Tibial artery (tissue), 4 donors: ENCODE measurements around the gene DDX56.

Experiments used
- DNase-seq, 2 donors: peaks; one replicate each; pipeline ENCODE4 v3.0.0-alpha.2; 2019
- H3K27ac ChIP-seq, 2 donors: fragments of 200-600 bp; sonication (generic) in 1 of 2; 1 replicate in 1 of 2; 2 replicates in 1 of 2; pipeline ENCODE4 v1.5.1; 2018 to 2019; ENCODE audit warnings: mild to moderate bottlenecking in 1 of 2
- H3K27me3 ChIP-seq, 2 donors: fragments of 200-600 bp; sonication (generic) in 1 of 2; one replicate each; pipeline versions ENCODE4 v1.5.1 to v1.6.0; 2016 to 2019
- H3K36me3 ChIP-seq, 3 donors: fragments of 200-600 bp; sonication (generic) in 2 of 3; one replicate each; pipeline ENCODE4 v1.5.1; 2016 to 2019; ENCODE audit warnings: mild to moderate bottlenecking in 2 of 3
- H3K4me1 ChIP-seq, 4 donors: fragments of 200-600 bp; sonication (generic) in 2 of 4; 1 replicate in 3 of 4; 2 replicates in 1 of 4; pipeline ENCODE4 v1.5.1; 2016 to 2019
- H3K4me3 ChIP-seq, 2 donors: fragments of 200-600 bp; sonication (generic) in 1 of 2; 1 replicate in 1 of 2; 2 replicates in 1 of 2; pipeline ENCODE4 v1.5.1; 2018 to 2019; ENCODE audit warnings: mild to moderate bottlenecking in 2 of 2
- H3K9me3 ChIP-seq, 3 donors: fragments of 200-600 bp; sonication (generic) in 1 of 3; one replicate each; pipeline ENCODE4 v1.5.1; 2016 to 2019
- intact Hi-C: fragments of 100-400 bp; cut with DNase I; formaldehyde crosslinking; loops from one replicate; pipeline ENCODE4 v1.15.0; 2023; ENCODE audit warnings: low total_unique reads
- TF ChIP-seq, protein P1 (sequence below), 2 experiments: fragments of 200-600 bp in 1 of 2; fragments of 450-650 bp in 1 of 2; IDR thresholded peaks; one replicate each; pipeline ENCODE4 v1.5.1; 2017 to 2019; ENCODE audit warnings: antibody characterized with exemption in 2 of 2, mild to moderate bottlenecking in 1 of 2, moderate library complexity in 1 of 2

DDX56 gene

DNA sequence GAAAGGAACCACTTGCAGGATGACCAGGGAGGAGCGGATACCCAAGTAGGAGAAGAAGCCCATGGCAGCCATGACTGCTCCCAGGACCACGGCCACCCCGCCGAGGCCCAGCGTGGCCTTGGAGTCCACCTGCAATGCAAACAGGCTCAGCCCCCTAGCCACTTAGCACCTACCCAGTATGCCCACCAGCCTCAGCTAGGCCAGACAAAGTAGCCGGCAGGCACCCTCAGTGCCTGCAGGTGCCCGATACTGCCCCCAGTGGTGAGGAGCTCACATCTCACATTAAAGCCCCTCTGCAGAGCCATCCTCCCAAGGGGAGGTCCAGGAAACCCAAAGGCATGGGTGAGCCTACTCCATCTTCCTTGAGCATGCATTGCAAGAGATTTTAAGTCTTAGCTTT, 39.2 kb downstream of the DDX56 start:
- Histone ChIP-seq H3K9me3 (no peaks in the 10 kb centered on the region), H3K4me3 (no peak overlapping the region), H3K36me3 (peaks cover 0 to 4% (median 0%) of the 10 kb centered on the region in 3 donors), H3K27ac (no peak overlapping the region), H3K4me1 (no peaks in the 10 kb centered on the region), H3K27me3 (no peaks in the 10 kb centered on the region)
- intact Hi-C loops = no loop called here
- TF ChIP-seq, protein P1, sequence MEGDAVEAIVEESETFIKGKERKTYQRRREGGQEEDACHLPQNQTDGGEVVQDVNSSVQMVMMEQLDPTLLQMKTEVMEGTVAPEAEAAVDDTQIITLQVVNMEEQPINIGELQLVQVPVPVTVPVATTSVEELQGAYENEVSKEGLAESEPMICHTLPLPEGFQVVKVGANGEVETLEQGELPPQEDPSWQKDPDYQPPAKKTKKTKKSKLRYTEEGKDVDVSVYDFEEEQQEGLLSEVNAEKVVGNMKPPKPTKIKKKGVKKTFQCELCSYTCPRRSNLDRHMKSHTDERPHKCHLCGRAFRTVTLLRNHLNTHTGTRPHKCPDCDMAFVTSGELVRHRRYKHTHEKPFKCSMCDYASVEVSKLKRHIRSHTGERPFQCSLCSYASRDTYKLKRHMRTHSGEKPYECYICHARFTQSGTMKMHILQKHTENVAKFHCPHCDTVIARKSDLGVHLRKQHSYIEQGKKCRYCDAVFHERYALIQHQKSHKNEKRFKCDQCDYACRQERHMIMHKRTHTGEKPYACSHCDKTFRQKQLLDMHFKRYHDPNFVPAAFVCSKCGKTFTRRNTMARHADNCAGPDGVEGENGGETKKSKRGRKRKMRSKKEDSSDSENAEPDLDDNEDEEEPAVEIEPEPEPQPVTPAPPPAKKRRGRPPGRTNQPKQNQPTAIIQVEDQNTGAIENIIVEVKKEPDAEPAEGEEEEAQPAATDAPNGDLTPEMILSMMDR (IDR thresholded peaks at IDR 0.05) = peak; percentile 7 to 28
- no peak for DNase-seq

DNA sequence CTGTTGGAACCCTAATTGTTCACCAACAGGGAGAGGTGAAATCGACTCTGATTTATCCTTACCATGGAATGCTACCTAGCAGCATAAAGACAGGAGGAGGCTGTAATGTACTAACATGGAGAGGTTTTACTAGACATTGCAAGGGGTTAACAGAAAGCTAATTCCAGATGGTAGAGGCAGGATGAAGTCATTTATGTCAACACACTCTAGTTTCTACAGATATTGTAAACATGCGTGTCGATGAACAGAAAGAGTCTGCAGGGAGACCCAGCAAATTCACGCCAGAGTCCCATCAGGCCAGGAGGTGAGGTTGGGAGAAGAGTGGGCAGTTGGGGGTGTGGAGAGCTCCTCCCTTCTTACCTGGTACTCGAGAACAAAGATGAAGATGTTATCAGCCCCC, 39.6 kb downstream of the DDX56 start:
- TF ChIP-seq, protein P1 (IDR thresholded peaks at IDR 0.05) = no peak
- intact Hi-C loops = no loop called here
- H3K9me3 ChIP-seq = no peaks in the 10 kb centered on the region
- no peak overlapping the region for H3K27ac ChIP-seq
- DNase-seq = no peak
- H3K4me1 ChIP-seq = no peaks in the 10 kb centered on the region
- H3K27me3 ChIP-seq = no peaks in the 10 kb centered on the region
- peaks cover 0 to 4% (median 0%) of the 10 kb centered on the region in 3 donors for H3K36me3 ChIP-seq
- H3K4me3 ChIP-seq = no peak overlapping the region

DNA sequence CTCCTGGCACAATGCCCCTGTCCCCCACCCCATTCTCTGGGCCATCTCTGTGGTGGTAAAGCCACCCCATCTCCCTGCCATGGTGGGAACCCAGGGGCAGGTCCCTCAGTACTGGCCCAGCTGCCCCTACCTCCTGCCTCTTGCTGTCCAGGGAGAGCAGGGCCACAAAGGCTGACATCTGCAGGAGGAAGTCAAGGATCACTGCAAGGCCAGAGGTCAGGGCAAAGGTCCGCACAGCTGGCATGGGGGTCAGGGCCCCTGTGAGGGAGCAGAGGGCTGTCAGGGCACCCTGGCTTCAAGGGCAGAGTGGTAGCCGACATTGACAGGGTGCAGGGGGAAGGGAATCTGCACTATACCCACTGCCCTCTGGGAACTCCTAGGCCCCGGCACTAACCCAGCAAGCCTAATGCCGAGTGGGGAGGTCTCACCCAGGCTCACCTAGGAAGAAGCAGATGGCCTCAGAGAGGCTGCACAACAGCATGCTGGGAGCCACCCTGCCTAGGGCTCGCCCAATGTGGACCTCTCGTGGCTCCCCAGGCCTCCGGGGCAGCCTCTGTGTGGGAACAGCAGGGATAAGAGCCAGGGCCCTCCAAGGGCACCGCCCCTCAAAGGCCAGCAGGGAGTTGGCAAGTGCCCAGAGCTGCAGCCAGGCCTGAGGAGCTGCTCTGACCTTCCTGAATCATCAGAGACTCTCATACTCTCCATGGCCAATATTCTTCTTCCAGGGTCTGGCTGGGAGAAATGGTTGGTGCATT, 40.2 kb downstream of the DDX56 start:
- Histone ChIP-seq H3K27me3 (no peaks in the 10 kb centered on the region), H3K36me3 (no peaks in the 10 kb centered on the region), H3K27ac (no peak overlapping the region), H3K4me1 (no peaks in the 10 kb centered on the region), H3K4me3 (no peak overlapping the region), H3K9me3 (no peaks in the 10 kb centered on the region)
- TF ChIP-seq, protein P1 (IDR thresholded peaks at IDR 0.05) = no peak
- peak in 1 of 2 donors; percentile 61 for DNase-seq
- intact Hi-C loops = no loop called here

DNA sequence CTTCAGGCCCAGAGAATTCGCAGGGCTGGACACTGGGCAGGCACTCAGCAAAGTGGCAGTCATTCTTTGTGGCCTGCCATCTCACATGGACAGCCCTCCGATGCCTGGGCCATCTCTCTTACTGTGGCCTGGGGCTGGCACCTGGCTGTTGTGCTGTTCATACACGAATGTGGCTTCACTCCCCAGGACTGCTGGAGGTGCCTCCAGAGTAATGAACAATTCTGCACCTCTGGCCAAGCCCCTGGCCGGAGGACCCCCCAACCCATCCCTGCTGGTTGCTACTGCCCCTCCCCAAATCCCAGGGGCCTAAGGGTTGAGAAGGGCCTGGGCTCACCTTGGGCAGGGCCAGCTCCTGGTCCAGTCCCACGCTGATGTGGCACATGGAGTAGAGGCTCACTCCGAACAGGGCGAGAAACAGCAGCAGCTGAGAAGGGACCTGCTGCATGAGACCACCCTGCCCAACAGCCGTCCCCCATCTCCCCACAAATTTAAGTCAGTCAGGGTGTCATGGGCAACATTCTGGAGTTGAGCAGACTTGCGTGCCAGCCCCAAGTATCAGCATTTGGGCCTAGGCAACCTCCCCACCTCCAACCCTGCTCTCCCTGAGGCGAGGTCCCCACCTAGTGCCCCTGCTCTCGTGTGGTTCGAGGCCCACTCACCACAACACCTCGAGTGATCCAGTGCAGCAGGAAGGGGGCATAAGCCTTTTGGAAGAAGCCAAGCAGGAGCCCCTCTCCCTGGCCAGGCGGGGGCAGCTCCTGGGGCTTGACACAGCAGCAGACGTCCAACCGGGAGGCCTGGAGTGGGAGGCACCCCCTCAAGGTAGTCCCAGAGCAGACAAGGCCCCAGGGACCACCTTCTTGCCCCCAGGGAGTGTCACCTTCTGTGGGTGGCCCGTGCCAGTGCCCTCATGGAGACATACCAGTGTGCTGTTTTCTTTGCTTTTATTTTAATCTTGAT, 42.0 kb downstream of the DDX56 start:
- H3K4me1 ChIP-seq = no peaks in the 10 kb centered on the region
- no peak overlapping the region for H3K4me3 ChIP-seq
- intact Hi-C loops = no loop called here
- TF ChIP-seq, protein P1 (IDR thresholded peaks at IDR 0.05) = no peak
- peaks cover 0 to 1% (median 0%) of the 10 kb centered on the region in 3 donors for H3K36me3 ChIP-seq
- no peak overlapping the region for H3K27ac ChIP-seq
- no peak for DNase-seq
- no peaks in the 10 kb centered on the region for H3K27me3 ChIP-seq
- peaks cover 0 to 11% (median 5%) of the 10 kb centered on the region in 3 donors for H3K9me3 ChIP-seq

DNA sequence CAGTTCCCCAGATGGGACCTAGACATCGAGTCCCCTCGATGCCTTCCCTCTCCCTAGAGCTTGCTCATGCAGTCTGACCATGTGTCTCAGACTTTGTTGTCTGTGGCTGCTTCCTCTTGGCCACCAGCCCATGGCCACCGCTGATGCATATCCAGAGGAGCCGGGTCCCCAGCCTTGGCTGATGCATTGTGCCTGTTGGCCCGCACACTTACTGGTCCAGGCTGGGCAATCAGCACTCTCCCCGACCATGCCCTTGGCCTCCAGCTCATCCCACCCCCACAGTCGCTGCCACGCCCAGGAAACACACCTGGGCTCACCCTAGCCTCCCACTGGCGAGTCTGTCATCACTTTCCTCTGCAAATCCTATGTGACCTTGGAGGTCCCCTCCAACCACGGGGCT, 42.7 kb downstream of the DDX56 start:
- no peaks in the 10 kb centered on the region for H3K4me1 ChIP-seq
- no peaks in the 10 kb centered on the region for H3K27me3 ChIP-seq
- no peak overlapping the region for H3K4me3 ChIP-seq
- DNase-seq = no peak
- peaks cover 0 to 7% (median 3%) of the 10 kb centered on the region in 3 donors for H3K36me3 ChIP-seq
- TF ChIP-seq, protein P1 (IDR thresholded peaks at IDR 0.05) = no peak
- H3K27ac ChIP-seq = no peak overlapping the region
- H3K9me3 ChIP-seq = peaks cover 0 to 18% (median 11%) of the 10 kb centered on the region in 3 donors
- intact Hi-C loops = no loop called here
